Measurements from ENCODE around the gene CD84. TPM values are rescaled to one million over a fixed set of nuclear protein-coding genes. Genes with fewer than 3 reads are reported as not detected.
A peak's percentile ranks its signal among the peaks of the same experiment; 100 is the strongest.
"Not testable (repeated sequence)": the region's sequence is repeated elsewhere in the genome, so short reads cannot be mapped to it uniquely, and the experiment has no call there.

The CD84 gene
- total RNA-seq, 1 donor from 2014 or later: not detected

GRCh38 chr1:160499631-160500030 lies 79.7 kb downstream of the CD84 start:
- Mint-ChIP-seq H3K9me3 (ENCODE audit: low read depth) (peaks cover 14% of the 10 kb centered on the region), H3K4me3 (ENCODE audit: low read depth) (no peak overlapping the region), H3K27ac (no peak overlapping the region), H3K4me1 (ENCODE audit: low read depth) (peaks cover 1% of the 10 kb centered on the region), H3K27me3 (no peaks in the 10 kb centered on the region), H3K36me3 (ENCODE audit: insufficient read depth) (peaks cover 1% of the 10 kb centered on the region)
- TF ChIP-seq, protein P1, sequence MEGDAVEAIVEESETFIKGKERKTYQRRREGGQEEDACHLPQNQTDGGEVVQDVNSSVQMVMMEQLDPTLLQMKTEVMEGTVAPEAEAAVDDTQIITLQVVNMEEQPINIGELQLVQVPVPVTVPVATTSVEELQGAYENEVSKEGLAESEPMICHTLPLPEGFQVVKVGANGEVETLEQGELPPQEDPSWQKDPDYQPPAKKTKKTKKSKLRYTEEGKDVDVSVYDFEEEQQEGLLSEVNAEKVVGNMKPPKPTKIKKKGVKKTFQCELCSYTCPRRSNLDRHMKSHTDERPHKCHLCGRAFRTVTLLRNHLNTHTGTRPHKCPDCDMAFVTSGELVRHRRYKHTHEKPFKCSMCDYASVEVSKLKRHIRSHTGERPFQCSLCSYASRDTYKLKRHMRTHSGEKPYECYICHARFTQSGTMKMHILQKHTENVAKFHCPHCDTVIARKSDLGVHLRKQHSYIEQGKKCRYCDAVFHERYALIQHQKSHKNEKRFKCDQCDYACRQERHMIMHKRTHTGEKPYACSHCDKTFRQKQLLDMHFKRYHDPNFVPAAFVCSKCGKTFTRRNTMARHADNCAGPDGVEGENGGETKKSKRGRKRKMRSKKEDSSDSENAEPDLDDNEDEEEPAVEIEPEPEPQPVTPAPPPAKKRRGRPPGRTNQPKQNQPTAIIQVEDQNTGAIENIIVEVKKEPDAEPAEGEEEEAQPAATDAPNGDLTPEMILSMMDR (IDR thresholded peaks at IDR 0.05; ENCODE audit: unreplicated experiment): no peak
- no peak for DNase-seq (ENCODE audit: low spot score, unreplicated experiment)

GRCh38 chr1:160498301-160499065 lies 80.8 kb downstream of the CD84 start:
- not testable (repeated sequence) for DNase-seq (ENCODE audit: low spot score, unreplicated experiment); H3K4me1 Mint-ChIP-seq (ENCODE audit: low read depth); H3K36me3 Mint-ChIP-seq (ENCODE audit: insufficient read depth); H3K27ac Mint-ChIP-seq; H3K27me3 Mint-ChIP-seq; H3K4me3 Mint-ChIP-seq (ENCODE audit: low read depth)
- H3K9me3 Mint-ChIP-seq (ENCODE audit: low read depth): peaks cover 14% of the 10 kb centered on the region

DNA sequence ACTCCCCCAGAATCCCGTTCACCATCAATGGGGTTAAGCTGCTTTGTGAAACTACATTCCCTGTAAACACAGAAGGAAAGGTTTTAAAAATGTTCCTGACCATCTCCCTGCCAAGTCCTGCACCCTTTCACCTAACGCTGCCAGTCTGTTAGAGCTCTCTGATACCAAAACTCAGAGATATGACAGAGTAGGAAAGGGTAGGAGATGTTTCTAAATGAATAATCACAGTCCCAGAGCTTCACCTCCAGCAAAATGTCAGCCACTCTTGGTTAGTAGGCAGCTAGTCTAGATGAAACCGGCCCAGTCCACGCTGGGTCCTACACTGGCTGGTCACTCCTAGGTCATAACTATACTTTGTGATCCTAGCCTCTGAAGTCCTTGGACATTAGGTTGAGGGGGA lies 83.0 kb downstream of the CD84 start:
- no peak overlapping the region for H3K4me3 Mint-ChIP-seq (ENCODE audit: low read depth)
- H3K36me3 Mint-ChIP-seq (ENCODE audit: insufficient read depth): peaks cover 1% of the 10 kb centered on the region
- no peak for DNase-seq (ENCODE audit: low spot score, unreplicated experiment)
- no peak overlapping the region for H3K27ac Mint-ChIP-seq
- no peaks in the 10 kb centered on the region for H3K27me3 Mint-ChIP-seq
- H3K4me1 Mint-ChIP-seq (ENCODE audit: low read depth): no peaks in the 10 kb centered on the region
- H3K9me3 Mint-ChIP-seq (ENCODE audit: low read depth): peaks cover 14% of the 10 kb centered on the region
- TF ChIP-seq, protein P1 (IDR thresholded peaks at IDR 0.05; ENCODE audit: unreplicated experiment): no peak

DNA sequence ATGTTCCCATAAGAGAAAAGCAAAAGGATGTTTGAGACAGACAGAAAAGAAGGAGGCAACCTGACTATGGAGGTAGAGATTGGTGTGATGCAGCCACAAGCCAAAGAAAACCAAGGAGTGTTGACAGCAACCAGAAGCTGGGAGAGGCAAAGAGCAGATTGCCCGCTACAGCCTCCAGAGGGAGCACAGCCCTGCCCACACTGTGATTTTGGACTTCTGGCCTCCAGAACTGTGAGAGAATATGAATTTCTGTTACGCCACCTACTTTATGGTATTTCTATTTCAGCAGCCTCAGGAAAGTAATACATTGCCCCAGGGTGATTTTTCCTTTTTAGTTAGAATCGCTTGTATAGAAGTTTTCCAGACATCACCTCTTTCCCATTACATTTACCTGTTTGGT lies 84.7 kb downstream of the CD84 start:
- TF ChIP-seq, protein P1 (IDR thresholded peaks at IDR 0.05; ENCODE audit: unreplicated experiment): peak; percentile 45
- Mint-ChIP-seq H3K4me1 (ENCODE audit: low read depth) (no peaks in the 10 kb centered on the region), H3K27me3 (no peaks in the 10 kb centered on the region), H3K36me3 (ENCODE audit: insufficient read depth) (peaks cover 1% of the 10 kb centered on the region), H3K4me3 (ENCODE audit: low read depth) (no peak overlapping the region), H3K27ac (no peak overlapping the region), H3K9me3 (ENCODE audit: low read depth) (peaks cover 13% of the 10 kb centered on the region)
- DNase-seq (ENCODE audit: low spot score, unreplicated experiment): no peak

DNA sequence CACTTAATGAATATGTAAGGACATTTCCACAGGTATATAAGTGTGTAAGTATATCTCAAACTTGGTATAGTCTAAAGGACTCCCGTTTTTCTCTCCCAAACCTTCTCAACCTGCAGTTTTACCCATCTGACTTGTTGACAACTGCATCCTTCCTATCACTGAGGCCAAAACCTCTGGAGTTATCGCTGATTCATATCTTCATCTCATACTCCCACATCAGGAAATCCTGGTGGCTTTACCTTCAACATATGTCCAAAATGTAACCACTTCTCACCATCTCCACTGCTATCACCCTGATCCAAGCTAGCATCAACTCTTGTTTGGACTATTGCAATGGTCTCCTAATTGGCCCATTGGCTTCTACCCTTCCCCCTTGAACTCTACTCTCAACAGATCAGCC lies 86.7 kb downstream of the CD84 start:
- Mint-ChIP-seq H3K4me1 (ENCODE audit: low read depth) (no peaks in the 10 kb centered on the region), H3K9me3 (ENCODE audit: low read depth) (no peaks in the 10 kb centered on the region), H3K27me3 (no peaks in the 10 kb centered on the region), H3K27ac (no peak overlapping the region), H3K4me3 (ENCODE audit: low read depth) (no peak overlapping the region), H3K36me3 (ENCODE audit: insufficient read depth) (no peaks in the 10 kb centered on the region)
- TF ChIP-seq, protein P1 (IDR thresholded peaks at IDR 0.05; ENCODE audit: unreplicated experiment): no peak
- DNase-seq (ENCODE audit: low spot score, unreplicated experiment): no peak

DNA sequence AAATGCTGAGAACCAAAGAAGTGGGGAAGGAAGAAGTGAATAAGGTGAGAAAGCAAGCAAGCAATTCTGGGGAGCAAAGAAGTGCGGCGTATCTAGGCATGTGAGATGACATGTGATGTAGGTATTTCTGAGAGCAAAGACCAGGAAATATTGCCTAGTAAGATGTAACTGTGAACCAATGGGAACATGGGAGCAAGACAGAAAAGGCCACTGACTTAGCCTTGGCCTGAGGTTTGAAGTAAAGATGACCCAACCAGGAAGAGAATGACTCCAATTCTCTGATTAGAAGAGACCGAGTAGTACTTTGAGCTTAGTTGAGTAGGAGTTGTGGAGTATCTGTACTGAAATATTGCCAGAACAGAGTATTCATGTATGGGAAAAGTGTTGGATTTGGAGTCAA lies 87.3 kb downstream of the CD84 start:
- no peak for DNase-seq (ENCODE audit: low spot score, unreplicated experiment)
- Mint-ChIP-seq H3K4me1 (ENCODE audit: low read depth) (no peaks in the 10 kb centered on the region), H3K9me3 (ENCODE audit: low read depth) (no peaks in the 10 kb centered on the region), H3K27ac (no peak overlapping the region), H3K4me3 (ENCODE audit: low read depth) (no peak overlapping the region), H3K27me3 (no peaks in the 10 kb centered on the region), H3K36me3 (ENCODE audit: insufficient read depth) (no peaks in the 10 kb centered on the region)
- TF ChIP-seq, protein P1 (IDR thresholded peaks at IDR 0.05; ENCODE audit: unreplicated experiment): no peak

Data from progenitor cell of endocrine pancreas (in vitro differentiated cells).